Measurements from ENCODE around the gene SPAAR. TPM values are rescaled to one million over a fixed set of nuclear protein-coding genes. Genes with fewer than 3 reads are reported as not detected.

The SPAAR gene
- total and polyA plus RNA-seq, 4 donors = 0.65 to 2.4 (median 1.1) TPM

GRCh38 chr9:35923598-35923926 lies 14.3 kb downstream of the SPAAR start:
- no peak for DNase-seq (ENCODE audit: low spot score)
- Histone ChIP-seq H3K36me3 (ENCODE audit: control insufficient read depth in 4 of 4, insufficient read depth in 3 of 4, low read depth in 1 of 4, low read length in 3 of 4) (no peaks in the 10 kb centered on the region), H3K4me3 (ENCODE audit: low read depth in 1 of 3, low read length in 3 of 3) (no peak overlapping the region), H3K27ac (ENCODE audit: low read depth in 1 of 2, low read length in 2 of 2) (peak overlapping the region; percentile 90 to 95), H3K27me3 (ENCODE audit: control insufficient read depth in 4 of 4, insufficient read depth in 4 of 4, low read length in 3 of 4) (no peaks in the 10 kb centered on the region), H3K9me3 (ENCODE audit: control insufficient read depth in 4 of 4, low read length in 3 of 4) (no peaks in the 10 kb centered on the region), H3K9ac (ENCODE audit: low read depth in 1 of 2, low read length in 2 of 2) (peak overlapping the region in 1 of 2 donors; percentile 86), H3K4me1 (ENCODE audit: control insufficient read depth in 4 of 4, insufficient read depth in 4 of 4, low read length in 3 of 4) (peaks cover 1 to 27% (median 17%) of the 10 kb centered on the region in 4 donors)
- 85% methylated on average over 1 of the region's 1 CpG for WGBS
- TF ChIP-seq RAD21 (IDR thresholded peaks at IDR 0.05) (no peak), CTCF (IDR thresholded peaks at IDR 0.05; ENCODE audit: low read depth, low read length, missing input control) (no peak), ATF3 (IDR thresholded peaks at IDR 0.05) (no peak), RXRA (IDR thresholded peaks at IDR 0.05) (no peak), SP1 (IDR thresholded peaks at IDR 0.05) (no peak), FOXA2 (IDR thresholded peaks at IDR 0.05) (no peak), MAX (IDR thresholded peaks at IDR 0.05) (no peak), HNF4A (conservative IDR thresholded peaks at IDR 0.05) (no peak)

- H3K4me1 ChIP-seq (ENCODE audit: control insufficient read depth in 4 of 4, insufficient read depth in 4 of 4, low read length in 3 of 4) = peaks cover 1 to 27% (median 19%) of the 10 kb centered on the region in 4 donors
- TF ChIP-seq JUND (IDR thresholded peaks at IDR 0.05) (peak in 1 of 2 donors; percentile 60), CTCF (IDR thresholded peaks at IDR 0.05; ENCODE audit: low read depth, low read length, missing input control) (no peak), RAD21 (IDR thresholded peaks at IDR 0.05) (peak in 1 of 2 donors; percentile 42), REST (IDR thresholded peaks at IDR 0.05) (peak; percentile 78), YY1 (IDR thresholded peaks at IDR 0.05) (peak; percentile 98), ATF3 (IDR thresholded peaks at IDR 0.05) (peak; percentile 30), EGR1 (IDR thresholded peaks at IDR 0.05; ENCODE audit: low read depth in 2 of 2) (no peak), SP1 (IDR thresholded peaks at IDR 0.05) (peak; percentile 91), HNF4G (IDR thresholded peaks at IDR 0.05) (peak; percentile 74), FOXA1 (IDR thresholded peaks at IDR 0.05) (peak; percentile 58), MAX (IDR thresholded peaks at IDR 0.05) (peak; percentile 56), RXRA (IDR thresholded peaks at IDR 0.05) (peak; percentile 53 to 82), TAF1 (conservative IDR thresholded peaks at IDR 0.05) (no peak), HNF4A (conservative IDR thresholded peaks at IDR 0.05) (peak; percentile 90 to 94), NR2F2 (IDR thresholded peaks at IDR 0.05) (no peak), FOXA2 (IDR thresholded peaks at IDR 0.05) (peak; percentile 59), ZBTB33 (IDR thresholded peaks at IDR 0.05) (peak; percentile 80), GABPA (IDR thresholded peaks at IDR 0.05 in 1 of 2, conservative IDR thresholded peaks at IDR 0.05 in 1 of 2) (peak in 1 of 2 donors; percentile 27)
- WGBS = 45% methylated on average over 9 of the region's 9 CpGs
- peak overlapping the region; percentile 90 to 95 for H3K27ac ChIP-seq (ENCODE audit: low read depth in 1 of 2, low read length in 2 of 2)
- no peak overlapping the region for H3K4me3 ChIP-seq (ENCODE audit: low read depth in 1 of 3, low read length in 3 of 3)
- H3K9ac ChIP-seq (ENCODE audit: low read depth in 1 of 2, low read length in 2 of 2) = peak overlapping the region in 1 of 2 donors; percentile 64
- H3K9me3 ChIP-seq (ENCODE audit: control insufficient read depth in 4 of 4, low read length in 3 of 4) = no peaks in the 10 kb centered on the region
- H3K27me3 ChIP-seq (ENCODE audit: control insufficient read depth in 4 of 4, insufficient read depth in 4 of 4, low read length in 3 of 4) = no peaks in the 10 kb centered on the region
- DNase-seq (ENCODE audit: low spot score) = no peak
- H3K36me3 ChIP-seq (ENCODE audit: control insufficient read depth in 4 of 4, insufficient read depth in 3 of 4, low read depth in 1 of 4, low read length in 3 of 4) = no peaks in the 10 kb centered on the region
These were observed 14.9 kb downstream of the SPAAR start for GRCh38 chr9:35923927-35924763.

Data from liver (tissue), 9 donors.